HG02943 (cell line): ENCODE measurements around the gene SOCS7.

Source experiments
- ATAC-seq: cut with Tn5 transposase; IDR thresholded peaks from one replicate; pipeline ENCODE4 v1.9.1; 2021; ENCODE audit warnings: mild to moderate bottlenecking, low read depth, moderate library complexity; ENCODE audit not compliant: unreplicated experiment

The SOCS7 gene

DNA sequence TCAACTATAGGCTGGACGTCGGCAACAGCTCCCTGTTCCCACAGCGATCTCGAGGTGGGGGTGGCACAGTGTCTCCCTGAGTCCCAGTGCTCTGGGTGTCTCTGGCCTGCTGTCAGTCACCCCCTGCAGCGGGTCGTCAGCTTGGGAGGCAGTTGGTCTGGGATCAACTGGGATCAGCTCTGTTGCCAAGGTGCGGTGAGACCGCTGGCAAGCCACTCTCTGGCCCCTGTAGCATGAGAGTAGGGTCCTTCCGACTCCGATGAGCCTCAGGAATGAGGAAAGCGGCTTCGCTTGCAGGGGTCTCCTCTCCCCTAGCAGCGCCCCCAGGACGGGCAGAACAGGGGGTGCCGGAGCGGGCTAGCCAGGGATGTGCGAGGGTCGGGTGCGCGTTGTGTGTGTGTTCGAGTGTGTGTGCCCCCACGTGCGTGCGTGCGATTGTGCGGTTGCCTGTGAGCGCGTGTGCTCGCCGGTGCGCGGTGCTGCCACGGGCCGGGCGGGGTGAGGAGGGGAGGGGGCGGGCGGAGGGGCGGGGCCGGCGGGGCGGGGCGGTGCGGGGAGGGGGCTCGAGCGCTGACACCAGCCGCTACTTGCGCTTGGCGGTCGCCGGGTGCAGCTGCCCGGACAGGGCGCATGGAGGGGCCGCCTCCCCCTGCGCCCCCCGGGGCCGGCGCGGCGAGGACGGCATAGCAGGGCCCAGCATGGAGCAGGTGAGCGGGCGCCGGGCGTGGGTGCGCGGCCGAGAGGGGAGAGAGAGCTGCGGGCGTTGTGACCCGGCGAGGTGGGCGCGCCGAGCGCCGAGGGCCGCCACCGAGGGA is 67.3 kb downstream of the SOCS7 start:
- no peak for ATAC-seq

DNA sequence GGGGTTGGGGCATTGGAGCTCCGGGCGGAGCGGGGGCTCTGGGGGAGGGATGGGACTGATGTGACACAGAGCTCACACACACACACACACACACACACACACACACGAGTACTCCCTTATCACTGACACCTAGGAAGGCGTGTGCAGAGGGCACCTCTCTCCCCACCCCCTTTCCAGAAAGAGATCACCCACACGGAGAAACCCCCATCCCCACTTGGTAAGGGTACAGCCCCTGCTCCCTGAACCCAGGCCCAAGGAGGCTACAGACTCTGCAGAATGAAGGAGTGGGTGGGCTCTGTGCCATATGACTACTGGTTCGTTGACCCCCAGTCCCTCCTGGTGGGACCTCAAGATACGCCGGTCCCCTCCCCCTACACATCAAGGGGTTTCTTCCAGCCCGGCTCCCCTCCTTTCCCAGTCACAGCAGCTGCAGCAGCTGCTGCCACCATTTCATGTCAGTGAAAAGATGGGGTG is 67.9 kb downstream of the SOCS7 start:
- no peak for ATAC-seq

DNA sequence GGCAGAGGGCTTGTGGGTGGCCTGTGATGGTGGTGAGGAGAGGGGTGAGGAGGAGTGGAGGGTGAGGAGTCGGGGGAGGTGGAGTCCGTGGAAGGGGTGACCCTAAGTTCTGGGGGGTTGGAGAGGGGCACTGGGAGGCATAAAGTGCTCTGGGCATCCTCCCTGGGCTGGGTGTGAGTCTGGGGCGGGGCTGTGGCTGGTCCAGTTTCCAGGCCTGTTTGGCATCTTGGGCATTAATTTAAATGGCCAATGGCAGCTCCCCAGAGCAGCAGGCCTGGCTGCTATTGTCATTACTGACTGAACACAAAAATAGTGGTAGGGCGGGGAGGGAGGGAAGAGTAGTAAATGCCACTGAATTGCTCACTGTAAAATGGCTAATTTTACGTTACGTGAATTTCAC is 68.9 kb downstream of the SOCS7 start:
- ATAC-seq, result no peak

DNA sequence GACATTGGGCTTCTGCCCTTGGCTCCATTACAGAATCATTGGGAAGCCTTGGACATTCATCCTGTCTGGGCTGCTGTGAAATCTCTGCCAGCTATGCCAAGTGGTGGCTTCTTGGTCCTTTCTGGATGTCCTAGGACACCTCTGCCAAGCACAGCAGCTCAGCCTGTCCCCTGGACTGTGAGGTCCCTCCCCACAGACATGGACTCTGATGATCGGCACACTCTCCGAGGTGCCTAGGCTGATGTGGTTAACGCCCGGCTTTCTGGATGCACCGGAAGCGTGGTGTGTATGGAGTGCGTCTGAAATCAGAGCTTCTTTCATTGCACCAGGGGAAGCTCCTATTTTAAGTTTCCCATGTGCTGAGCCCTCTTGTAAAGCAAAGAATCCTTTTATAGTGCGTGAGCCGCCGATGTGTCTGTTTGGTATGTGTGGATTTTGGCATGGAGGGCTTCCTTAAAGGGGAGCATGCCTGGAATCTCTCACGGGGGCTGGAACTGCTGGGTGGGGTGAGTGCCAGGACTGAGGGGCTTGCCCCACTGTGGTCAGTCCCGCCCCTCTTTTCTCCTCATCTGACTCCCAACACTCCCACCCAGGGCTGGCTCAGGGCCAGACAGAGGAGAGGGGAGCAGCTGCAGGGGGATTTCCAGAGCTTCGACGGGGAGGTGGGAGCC is 69.7 kb downstream of the SOCS7 start:
- ATAC-seq, result no peak

DNA sequence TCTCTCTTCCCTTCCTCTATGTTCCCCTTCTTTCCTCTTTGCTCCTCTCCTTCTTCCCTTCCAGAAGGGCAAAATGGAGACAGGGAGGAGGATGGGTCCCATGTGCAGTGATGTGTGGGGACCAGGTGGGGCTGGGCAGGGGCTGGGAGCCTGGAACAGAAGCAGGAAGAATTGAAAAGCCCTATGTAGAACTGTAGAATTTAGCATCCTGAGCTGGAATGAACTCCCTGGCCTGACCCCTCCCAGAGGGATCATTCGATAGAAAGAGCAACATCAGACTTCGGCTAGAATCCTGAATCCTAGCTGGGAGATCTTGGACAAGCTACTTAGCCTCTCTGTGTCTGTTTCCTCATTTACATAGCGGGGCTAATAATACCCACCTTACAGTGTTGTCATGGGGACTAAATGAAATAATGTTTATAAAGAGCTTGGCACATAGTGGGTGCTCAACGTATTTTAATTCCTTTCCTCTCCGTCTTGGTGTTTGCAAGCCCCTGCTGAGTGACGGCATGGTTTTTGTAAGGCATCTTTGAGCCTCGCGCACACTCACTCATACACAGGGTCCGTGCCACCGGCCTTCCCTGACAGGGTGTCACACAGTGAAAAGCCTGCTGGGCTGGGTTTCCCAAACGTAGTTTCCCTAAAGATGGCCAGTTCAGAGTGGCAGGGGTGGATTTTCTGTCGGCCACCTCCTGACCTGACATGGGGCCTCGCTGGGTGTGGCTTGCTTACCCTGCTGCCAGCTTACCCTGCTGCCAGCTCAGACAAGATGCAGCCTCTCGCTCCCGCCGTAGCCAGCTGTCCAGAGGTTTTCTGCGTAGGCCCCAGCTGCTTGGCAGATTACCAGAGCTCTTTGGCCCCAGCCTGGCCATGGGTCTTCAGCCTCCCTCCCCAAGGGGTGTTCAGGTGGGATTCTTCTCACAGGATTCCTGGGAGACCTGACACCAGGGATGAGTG is 70.5 kb downstream of the SOCS7 start:
- ATAC-seq, result no peak

DNA sequence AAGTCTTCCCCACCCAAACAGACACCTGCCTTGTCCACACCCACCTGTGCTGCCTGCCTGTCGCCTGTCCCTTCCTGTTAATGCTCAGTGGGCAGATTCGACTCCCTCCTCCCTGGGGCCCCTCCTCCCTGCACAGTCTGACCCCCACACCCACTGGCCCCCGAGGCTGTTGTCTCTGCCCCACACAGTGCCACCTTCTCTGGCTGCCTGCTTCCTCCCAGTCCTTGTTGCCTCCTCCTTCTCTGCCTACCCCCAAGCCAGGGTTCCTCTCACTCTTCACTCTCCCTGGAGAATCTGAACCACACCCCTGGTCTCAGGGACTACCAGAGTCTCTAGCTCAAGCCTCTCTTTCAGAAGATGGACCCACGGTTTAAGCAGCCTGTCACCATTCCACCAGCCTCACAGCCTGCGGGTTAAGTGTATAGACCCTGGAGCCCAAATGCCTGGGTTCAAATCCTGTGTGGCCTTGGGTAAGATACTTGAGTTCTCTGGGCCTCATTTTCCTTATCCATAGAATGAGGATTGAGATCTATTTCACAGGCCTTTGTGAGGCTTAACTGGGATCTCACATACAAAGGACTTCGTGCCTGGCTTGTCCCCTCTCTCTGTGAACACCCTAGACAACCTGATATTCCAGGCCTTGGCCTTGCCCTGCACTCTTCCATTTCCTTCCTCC is 72.8 kb downstream of the SOCS7 start:
- ATAC-seq, result no peak

DNA sequence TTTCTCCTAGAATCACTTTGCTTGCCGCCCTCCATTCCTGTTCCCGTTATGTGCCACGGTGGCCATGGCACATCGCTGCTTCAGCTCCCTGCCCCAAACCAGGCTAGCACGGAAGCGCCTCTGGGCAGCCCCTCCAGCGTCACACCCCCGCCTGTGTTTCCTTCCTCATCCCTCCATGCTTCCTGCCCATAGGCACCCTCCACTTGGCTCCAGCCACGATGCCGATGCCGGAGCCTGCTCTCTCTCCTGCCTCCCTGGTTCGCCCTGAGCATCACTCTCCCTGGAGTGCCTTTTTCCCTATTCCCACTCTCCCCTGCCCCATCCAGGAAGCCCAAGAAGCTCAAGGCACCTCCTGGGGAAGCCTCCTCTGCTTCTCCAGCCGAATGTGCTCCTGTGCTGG is 73.4 kb downstream of the SOCS7 start:
- no peak for ATAC-seq

DNA sequence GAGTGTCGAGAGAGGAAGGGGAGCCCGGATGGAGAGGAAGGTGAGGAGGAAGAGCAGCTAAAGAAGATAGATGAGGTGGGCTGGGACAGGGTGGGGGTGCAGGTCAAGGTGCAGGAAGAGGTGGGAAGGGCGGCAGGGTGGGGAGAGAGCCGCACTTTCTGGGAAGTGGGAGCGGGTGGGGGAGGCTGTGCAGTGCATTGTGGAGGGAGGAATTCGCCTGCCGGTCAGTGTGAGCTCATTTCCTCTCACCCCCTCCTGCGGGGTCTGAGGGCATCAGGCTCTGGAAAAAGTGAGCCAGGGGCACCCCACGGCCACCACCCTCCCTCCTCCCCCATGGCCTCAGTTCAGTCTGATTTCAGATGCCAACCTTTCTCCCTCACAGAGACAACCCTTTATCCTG is 74.1 kb downstream of the SOCS7 start:
- ATAC-seq, result no peak

DNA sequence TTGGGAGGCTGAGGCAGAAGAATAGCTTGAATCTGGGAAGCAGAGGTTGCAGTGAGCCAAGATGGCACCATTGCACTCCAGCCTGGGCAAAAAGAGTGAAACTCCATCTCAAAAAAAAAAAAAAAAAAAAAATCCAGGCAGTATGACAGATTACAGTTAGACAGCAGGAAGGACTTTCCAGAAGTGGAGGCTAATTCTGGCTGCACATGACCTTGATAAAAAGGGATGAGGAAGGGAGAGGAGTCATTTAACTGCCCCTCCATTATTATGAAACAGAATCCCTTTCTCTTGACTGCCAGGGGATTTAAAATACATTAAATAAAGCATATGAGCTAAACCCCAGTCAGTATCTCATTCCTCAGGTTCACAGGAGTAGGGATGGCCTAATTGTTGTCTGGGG is 74.8 kb downstream of the SOCS7 start:
- no peak for ATAC-seq

DNA sequence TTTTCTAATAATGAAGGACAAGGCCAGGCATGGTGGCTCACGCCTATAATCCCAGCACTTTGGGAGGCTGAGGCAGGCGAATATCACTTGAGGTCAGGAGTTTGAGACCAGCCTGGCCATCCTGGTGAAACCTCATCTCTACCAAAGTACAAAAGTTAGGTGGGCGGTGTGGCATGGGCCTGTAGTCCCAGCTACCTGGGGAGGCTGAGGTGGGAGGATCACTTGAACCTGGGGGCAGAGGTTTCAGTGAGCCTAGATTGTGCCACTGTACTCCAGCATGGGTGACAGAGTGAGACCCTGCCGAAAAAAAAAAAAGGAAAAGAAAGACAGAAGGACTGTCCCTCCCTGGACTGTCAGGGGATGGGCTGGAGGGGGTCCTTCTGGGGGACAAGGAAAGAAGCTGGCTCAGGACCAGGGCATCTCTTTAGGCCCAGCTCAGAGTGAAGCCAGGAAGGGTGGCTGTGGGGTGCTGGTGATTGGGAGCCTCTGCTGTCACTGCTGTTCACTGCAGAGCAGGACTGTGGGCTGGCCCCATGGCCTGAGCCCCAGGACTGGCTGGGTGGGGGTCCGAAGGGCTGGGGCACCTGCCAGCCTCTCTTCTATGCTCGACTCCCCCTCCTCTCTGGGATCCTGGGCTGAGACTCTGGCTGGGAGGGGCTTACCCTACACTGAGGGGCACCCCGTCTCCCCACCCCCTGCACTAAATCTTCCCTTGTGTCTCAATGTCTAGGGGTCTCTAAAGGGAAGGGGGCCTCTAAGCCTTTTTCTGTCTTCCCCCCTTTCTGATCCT is 75.7 kb downstream of the SOCS7 start:
- no peak for ATAC-seq

DNA sequence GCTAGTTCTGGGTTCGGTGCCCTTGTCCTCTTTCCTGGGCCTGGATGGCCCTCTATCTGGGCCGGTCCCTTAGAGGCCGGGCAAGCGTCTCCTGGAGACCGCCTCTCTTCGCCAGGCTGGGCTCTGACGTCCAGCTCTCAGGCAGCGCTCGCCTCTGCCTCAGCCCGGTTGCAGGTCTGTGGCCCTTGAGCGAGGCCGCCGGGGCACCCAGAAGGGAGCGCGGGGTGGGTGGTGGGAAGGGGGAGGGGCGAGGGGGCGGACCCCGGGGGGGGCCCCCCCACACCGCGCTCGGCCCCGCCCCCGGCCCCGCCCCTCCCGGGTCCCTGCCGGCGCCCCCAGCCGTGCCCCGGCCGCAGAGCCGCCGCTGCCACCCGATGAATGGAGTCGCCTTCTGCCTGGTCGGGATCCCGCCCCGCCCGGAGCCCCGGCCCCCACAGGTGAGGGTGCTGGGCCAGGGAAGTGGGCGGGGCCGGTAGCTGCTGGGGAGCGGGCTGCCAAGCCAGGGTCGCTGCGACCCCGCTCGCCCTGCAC is 76.5 kb downstream of the SOCS7 start, which contains the start of gene ARHGAP23:
Gene ARHGAP23 (plus strand): TSS at position 353 of the 531 bp plus-strand sequence. CDS start 22 bp downstream, at position 375.
- ATAC-seq, result no peak

DNA sequence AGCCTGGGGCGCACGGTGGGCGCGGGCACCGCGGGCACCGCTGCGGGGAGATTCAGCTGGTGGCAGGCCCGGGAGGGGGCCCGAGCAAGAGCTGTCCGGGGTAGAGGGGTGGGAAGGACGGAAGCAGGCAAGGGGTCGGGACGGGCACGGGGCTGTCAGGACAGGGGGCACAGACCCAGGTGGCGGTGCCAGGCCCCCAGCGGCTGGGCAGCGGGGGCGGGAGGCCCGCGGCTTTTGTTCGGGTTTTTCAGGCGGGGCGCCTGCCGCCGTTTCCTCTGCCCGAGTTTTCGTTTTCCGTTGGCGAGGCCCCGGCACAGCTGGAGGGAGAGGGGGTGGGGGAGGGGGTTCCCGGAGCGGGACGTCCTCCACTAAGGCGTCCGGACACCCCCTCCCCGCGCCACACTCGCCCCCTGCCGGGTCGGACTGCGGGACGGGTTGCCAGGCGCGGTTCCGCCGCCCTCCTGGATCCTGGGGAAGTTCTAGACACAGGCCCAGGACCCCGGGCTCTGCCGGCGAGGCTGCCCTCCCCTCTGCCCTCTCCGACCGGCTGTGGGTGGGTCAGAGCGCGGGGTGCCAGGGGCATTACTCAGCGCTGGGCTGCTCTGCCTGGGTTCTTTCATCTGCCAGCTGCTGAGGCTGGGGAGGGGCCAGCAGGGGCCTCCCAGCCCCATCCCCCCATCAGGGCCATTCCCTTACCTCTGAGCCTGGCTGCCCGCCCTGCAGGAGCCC is 77.2 kb downstream of the SOCS7 start:
- ATAC-seq, result no peak

DNA sequence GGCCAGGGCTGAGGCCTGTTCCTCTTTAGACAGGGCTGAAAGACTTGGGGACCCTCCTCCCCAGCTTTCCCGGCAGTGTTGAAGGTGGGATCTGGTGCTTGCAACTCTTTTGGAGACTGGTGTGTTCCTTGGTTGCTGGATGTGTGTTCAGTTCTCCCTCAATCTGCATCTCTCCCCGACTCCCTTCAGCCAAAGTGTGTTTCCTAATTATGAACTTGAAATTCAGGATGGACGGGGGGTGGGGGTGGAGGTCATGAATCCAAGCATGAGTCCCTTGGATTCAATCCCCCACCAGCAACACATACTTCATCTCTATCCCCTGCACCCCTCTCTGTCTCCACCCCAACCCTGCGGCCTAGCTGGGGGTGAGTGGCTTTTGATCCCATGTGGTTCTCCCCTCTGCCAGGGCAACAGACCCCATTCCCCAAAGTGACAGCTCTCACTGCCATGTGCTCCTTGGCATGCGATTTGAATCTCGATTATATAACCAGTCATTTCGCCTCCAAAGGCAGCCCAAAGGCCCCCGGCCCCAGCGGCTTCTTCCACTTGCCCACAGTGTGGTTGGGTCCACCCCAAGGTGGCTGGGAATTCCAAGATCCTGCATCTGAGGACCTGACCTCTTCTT is 77.9 kb downstream of the SOCS7 start:
- no peak for ATAC-seq

DNA sequence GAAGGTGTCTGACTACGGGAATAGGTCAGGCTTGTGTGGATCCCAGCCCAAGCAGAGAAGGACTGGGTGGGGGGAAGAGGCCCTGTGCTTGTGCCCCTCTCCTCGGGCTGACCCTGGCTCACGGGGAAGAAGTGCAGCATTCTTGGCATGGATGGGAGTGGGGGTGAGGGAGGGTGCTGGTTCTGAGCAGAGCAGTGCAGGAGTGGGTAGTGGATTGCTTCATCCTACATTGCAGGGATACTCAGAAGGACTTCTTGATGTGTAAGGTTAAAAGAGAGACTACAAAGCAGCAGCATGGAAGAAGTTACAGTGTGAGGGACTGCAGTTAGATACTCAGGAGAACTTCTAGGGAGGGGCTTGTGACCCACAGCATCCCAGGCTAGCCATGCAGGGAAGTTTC is 78.7 kb downstream of the SOCS7 start:
- ATAC-seq, result no peak

DNA sequence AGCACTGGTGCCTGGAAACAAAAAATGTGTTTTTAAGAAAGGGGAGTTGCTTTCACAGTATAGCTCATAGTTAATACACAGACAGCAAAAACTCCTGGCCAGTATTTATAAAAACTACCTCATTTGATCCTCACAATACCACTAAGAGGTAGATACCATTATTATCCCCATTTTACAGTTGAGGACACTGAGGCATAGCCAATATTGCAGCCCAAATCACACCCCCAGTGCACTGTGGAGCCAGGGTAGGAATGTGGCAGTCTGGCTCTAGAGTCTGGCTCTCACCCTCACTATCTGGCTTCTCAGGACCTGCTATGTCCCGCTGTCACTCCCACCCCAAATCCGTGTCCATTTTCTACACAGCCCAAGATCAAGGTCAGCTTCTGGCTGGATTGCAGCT is 79.2 kb downstream of the SOCS7 start:
- no peak for ATAC-seq

DNA sequence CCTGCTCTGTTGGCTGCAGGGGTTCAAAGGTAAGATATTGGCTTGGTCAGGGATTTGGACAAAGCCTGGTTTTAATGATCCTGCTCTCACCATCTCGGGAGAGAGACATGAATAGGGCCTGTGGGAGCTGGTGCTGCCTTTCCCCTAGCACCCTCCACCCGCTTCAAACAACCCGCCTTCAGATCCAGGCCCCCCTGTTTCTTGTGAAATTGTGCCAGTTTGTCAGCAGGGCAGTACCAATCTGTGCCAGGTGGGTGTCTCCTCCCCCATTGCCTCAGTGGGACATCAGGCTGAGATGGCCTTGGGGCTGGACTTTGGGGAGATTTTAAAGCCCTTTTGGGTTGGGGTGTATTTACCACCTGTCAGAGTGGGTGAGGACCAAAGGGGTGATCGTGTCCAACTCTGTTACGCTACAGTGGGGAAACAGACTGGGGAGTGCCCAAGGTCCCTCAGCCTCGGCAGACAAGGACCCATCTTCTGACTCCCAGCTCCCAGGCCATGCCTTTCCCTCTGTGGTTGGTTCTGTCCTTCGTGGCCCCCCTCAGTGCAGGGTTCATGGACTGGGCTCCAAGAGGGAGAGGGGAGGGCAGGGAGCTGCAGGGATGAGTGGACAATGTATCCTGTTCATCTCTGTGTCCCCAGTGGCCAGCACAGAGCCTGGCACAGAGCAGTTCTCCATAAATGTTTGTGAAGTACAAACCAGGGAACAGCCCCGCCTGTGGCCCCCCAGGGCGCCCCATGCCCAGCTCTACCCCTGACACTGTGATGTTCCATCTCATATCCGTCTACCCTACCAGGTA is 79.9 kb downstream of the SOCS7 start:
- no peak for ATAC-seq

DNA sequence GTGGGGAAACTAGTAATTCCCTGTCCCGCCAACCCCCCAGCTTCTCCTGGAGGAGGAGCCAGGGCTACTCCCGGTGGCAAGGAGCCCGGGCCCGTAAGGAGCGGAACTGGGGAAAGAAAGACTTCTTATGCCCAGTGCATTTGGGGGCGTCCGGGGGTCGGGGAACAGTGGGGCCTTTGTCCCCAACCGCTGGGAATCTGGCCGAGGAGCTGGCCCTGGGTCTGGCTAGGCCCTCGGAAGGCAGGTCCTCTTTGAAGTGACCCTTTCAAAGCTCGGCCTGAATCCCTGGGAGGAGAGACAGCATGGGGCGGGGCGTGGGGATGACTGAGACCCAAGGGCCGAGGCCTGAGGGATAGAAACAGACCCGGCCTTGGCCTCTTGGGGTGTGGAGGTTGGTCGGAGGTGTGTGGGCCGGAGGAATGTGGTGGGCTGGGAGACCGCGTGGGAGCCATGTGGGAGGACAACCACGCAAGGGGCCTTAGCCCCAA is 82.6 kb downstream of the SOCS7 start:
- no peak for ATAC-seq
